HEK293 (cell line): ENCODE data around the gene MAP4K4.

Source experiments
- CTCF ChIA-PET: fragments of 350-600 bp; formaldehyde crosslinking; extraction: SDS; loops from one replicate; lab custom pipeline; 2021; ENCODE audit warnings: antibody characterized with exemption; lab: Yijun Ruan, JAX
- POLR2A ChIA-PET: fragments of 300-600 bp; formaldehyde crosslinking; extraction: SDS; loops from one replicate; lab custom pipeline; 2020; ENCODE audit warnings: antibody characterized with exemption, inconsistent platforms; lab: Yijun Ruan, JAX
- H3K27ac ChIP-seq: fragments of 200-500 bp; sonication (Bioruptor generic); 2 replicates; pipeline ENCODE4 v1.5.1; 2014; ENCODE audit warnings: low read depth, low read length, control low read depth, inconsistent platforms; ENCODE audit errors: extremely low read depth
- H3K36me3 ChIP-seq, 2 experiments: fragments of 200-500 bp in 1 of 2; sonication (Bioruptor generic) in 1 of 2; 1 replicate in 1 of 2; 2 replicates in 1 of 2; pipeline ENCODE4 v1.5.1; 2014 to 2017; ENCODE audit warnings: inconsistent platforms in 2 of 2, low read length in 2 of 2; ENCODE audit not compliant: control insufficient read depth in 2 of 2, insufficient read depth in 1 of 2
- H3K4me1 ChIP-seq: fragments of 200-500 bp; sonication (Bioruptor generic); 2 replicates; pipeline ENCODE4 v1.5.1; 2014; ENCODE audit warnings: mild to moderate bottlenecking, low read length, inconsistent platforms; ENCODE audit not compliant: control insufficient read depth, insufficient read depth
- H3K4me3 ChIP-seq: 2 replicates; pipeline ENCODE4 v1.5.1; 2011; ENCODE audit warnings: low read depth, mild to moderate bottlenecking, control low read depth, low read length, moderate library complexity
- H3K9me3 ChIP-seq: fragments of 200-500 bp; sonication (Bioruptor generic); 2 replicates; pipeline ENCODE4 v1.5.1; 2014; ENCODE audit warnings: low read depth, low read length, inconsistent platforms; ENCODE audit not compliant: control insufficient read depth, insufficient read depth
- GLIS2 ChIP-seq: fragments of 450-650 bp; formaldehyde crosslinking; IDR thresholded peaks from 2 replicates; pipeline ENCODE4 v1.5.1; 2016; ENCODE audit warnings: missing biosample characterization, missing genetic modification characterization
- KLF8 ChIP-seq: fragments of 450-650 bp; formaldehyde crosslinking; IDR thresholded peaks from 2 replicates; pipeline ENCODE4 v1.5.1; 2016; ENCODE audit warnings: missing biosample characterization, missing genetic modification characterization
- PRDM1 ChIP-seq: fragments of 450-650 bp; formaldehyde crosslinking; IDR thresholded peaks from 2 replicates; pipeline ENCODE4; 2016; ENCODE audit warnings: missing biosample characterization, missing genetic modification characterization
- ZBTB21 ChIP-seq: fragments of 450-650 bp; formaldehyde crosslinking; IDR thresholded peaks from 2 replicates; pipeline ENCODE4 v1.5.1; 2017; ENCODE audit warnings: missing biosample characterization, missing genetic modification characterization
- ZBTB8A ChIP-seq: fragments of 450-650 bp; formaldehyde crosslinking; IDR thresholded peaks from 2 replicates; pipeline ENCODE4 v1.5.1; 2016; ENCODE audit warnings: missing biosample characterization, missing genetic modification characterization
- ZFP3 ChIP-seq: fragments of 450-650 bp; formaldehyde crosslinking; IDR thresholded peaks from 2 replicates; pipeline ENCODE4 v1.5.1; 2016; ENCODE audit warnings: low read depth, missing biosample characterization, missing genetic modification characterization
- ZNF266 ChIP-seq: fragments of 450-650 bp; formaldehyde crosslinking; IDR thresholded peaks from 2 replicates; pipeline ENCODE4 v1.5.1; 2016; ENCODE audit warnings: missing biosample characterization, missing genetic modification characterization, low read depth
- ZNF341 ChIP-seq: fragments of 450-650 bp; formaldehyde crosslinking; IDR thresholded peaks from 2 replicates; pipeline ENCODE4; 2016; ENCODE audit warnings: low read depth, missing biosample characterization, missing genetic modification characterization
- ZNF37A ChIP-seq: fragments of 450-650 bp; IDR thresholded peaks from 2 replicates; pipeline ENCODE4 v1.5.1; 2018; ENCODE audit warnings: missing biosample characterization, missing genetic modification characterization
- ZNF404 ChIP-seq: fragments of 450-650 bp; formaldehyde crosslinking; IDR thresholded peaks from 2 replicates; pipeline ENCODE4 v1.5.1; 2017; ENCODE audit warnings: missing biosample characterization, missing genetic modification characterization
- ZNF48 ChIP-seq: fragments of 450-650 bp; formaldehyde crosslinking; IDR thresholded peaks from 2 replicates; pipeline ENCODE4 v1.5.1; 2016; ENCODE audit warnings: missing biosample characterization, missing genetic modification characterization
- ZNF558 ChIP-seq: fragments of 450-650 bp; formaldehyde crosslinking; IDR thresholded peaks from 2 replicates; pipeline ENCODE4 v1.5.1; 2016; ENCODE audit warnings: missing biosample characterization, missing genetic modification characterization
- ZNF658 ChIP-seq: fragments of 450-650 bp; formaldehyde crosslinking; IDR thresholded peaks from 2 replicates; pipeline ENCODE4; 2016; ENCODE audit warnings: missing biosample characterization, missing genetic modification characterization
- ZNF776 ChIP-seq: fragments of 450-650 bp; formaldehyde crosslinking; IDR thresholded peaks from 2 replicates; pipeline ENCODE4 v1.5.0; 2017; ENCODE audit warnings: missing biosample characterization, missing genetic modification characterization, borderline replicate concordance
- ZNF785 ChIP-seq: fragments of 450-650 bp; formaldehyde crosslinking; IDR thresholded peaks from 2 replicates; pipeline ENCODE4 v1.5.1; 2016; ENCODE audit warnings: missing biosample characterization, missing genetic modification characterization
- ZNF830 ChIP-seq: fragments of 450-650 bp; IDR thresholded peaks from 2 replicates; pipeline ENCODE4 v1.5.0; 2018; ENCODE audit warnings: missing biosample characterization, missing genetic modification characterization, low read depth, mild to moderate bottlenecking, moderate library complexity
- ZSCAN23 ChIP-seq: fragments of 450-650 bp; formaldehyde crosslinking; IDR thresholded peaks from 2 replicates; pipeline ENCODE4 v1.5.1; 2016; ENCODE audit warnings: missing biosample characterization, missing genetic modification characterization
- TF ChIP-seq, protein P1 (sequence below): fragments of 450-650 bp; formaldehyde crosslinking; IDR thresholded peaks from 2 replicates; pipeline ENCODE4 v1.5.1; 2016; ENCODE audit warnings: missing biosample characterization, missing genetic modification characterization
- TF ChIP-seq, protein P2 (sequence below): fragments of 450-650 bp; formaldehyde crosslinking; IDR thresholded peaks from 2 replicates; pipeline ENCODE4 v1.5.1; 2017; ENCODE audit warnings: missing biosample characterization, missing genetic modification characterization
- TF ChIP-seq, protein P3 (sequence below): fragments of 450-650 bp; formaldehyde crosslinking; conservative IDR thresholded peaks from 2 replicates; pipeline ENCODE4 v1.5.1; 2016; ENCODE audit warnings: low read depth, missing biosample characterization, missing genetic modification characterization
- TF ChIP-seq, protein P4 (sequence below): fragments of 450-650 bp; formaldehyde crosslinking; optimal IDR thresholded peaks from 2 replicates; pipeline ENCODE3; 2016; ENCODE audit warnings: missing biosample characterization, mild to moderate bottlenecking, missing genetic modification characterization
- TF ChIP-seq, protein P5 (sequence below): fragments of 450-650 bp; formaldehyde crosslinking; IDR thresholded peaks from 2 replicates; pipeline ENCODE4 v1.5.1; 2016; ENCODE audit warnings: missing biosample characterization, missing genetic modification characterization
- TF ChIP-seq, protein P6 (sequence below): fragments of 450-650 bp; formaldehyde crosslinking; IDR thresholded peaks from 2 replicates; pipeline ENCODE4 v1.5.1; 2017; ENCODE audit warnings: missing biosample characterization, missing genetic modification characterization

The MAP4K4 gene

DNA sequence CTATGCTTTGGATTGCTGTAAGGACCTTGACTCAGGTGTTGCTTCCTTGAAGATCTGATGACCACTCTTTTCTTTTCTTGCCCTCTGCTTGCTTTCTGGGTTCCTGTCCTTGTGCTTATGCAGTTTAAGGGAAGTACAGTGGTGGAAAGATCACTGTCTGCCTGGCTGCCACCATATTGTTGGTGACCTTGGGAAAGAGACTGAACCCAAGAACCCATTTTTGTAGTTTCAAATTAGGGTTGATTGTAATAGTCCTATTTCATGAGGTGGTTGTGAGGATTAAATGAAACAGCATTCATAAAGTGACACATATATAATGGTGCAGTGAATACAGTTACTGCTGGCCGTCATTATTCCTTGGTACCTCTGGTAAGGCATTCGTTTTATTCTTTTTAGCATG lies 41.1 kb downstream of the MAP4K4 start:
- peaks cover 9% of the 10 kb centered on the region; the same call in 1 of the 2 replicates for H3K4me1 ChIP-seq
- H3K27ac ChIP-seq: no peak overlapping the region
- TF ChIP-seq, protein P1, sequence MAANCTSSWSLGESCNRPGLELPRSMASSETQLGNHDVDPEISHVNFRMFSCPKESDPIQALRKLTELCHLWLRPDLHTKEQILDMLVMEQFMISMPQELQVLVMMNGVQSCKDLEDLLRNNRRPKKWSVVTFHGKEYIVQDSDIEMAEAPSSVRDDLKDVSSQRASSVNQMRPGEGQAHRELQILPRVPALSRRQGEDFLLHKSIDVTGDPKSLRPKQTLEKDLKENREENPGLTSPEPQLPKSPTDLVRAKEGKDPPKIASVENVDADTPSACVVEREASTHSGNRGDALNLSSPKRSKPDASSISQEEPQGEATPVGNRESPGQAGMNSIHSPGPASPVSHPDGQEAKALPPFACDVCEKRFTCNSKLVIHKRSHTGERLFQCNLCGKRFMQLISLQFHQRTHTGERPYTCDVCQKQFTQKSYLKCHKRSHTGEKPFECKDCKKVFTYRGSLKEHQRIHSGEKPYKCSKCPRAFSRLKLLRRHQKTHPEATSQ (tag by site-specific recombination): no peak
- no peak for TF ChIP-seq ZNF558
- TF ChIP-seq, protein P2, sequence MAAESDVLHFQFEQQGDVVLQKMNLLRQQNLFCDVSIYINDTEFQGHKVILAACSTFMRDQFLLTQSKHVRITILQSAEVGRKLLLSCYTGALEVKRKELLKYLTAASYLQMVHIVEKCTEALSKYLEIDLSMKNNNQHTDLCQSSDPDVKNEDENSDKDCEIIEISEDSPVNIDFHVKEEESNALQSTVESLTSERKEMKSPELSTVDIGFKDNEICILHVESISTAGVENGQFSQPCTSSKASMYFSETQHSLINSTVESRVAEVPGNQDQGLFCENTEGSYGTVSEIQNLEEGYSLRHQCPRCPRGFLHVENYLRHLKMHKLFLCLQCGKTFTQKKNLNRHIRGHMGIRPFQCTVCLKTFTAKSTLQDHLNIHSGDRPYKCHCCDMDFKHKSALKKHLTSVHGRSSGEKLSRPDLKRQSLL (tag by site-specific recombination): no peak
- TF ChIP-seq ZSCAN23 (tag by site-specific recombination): no peak
- TF ChIP-seq, protein P3, sequence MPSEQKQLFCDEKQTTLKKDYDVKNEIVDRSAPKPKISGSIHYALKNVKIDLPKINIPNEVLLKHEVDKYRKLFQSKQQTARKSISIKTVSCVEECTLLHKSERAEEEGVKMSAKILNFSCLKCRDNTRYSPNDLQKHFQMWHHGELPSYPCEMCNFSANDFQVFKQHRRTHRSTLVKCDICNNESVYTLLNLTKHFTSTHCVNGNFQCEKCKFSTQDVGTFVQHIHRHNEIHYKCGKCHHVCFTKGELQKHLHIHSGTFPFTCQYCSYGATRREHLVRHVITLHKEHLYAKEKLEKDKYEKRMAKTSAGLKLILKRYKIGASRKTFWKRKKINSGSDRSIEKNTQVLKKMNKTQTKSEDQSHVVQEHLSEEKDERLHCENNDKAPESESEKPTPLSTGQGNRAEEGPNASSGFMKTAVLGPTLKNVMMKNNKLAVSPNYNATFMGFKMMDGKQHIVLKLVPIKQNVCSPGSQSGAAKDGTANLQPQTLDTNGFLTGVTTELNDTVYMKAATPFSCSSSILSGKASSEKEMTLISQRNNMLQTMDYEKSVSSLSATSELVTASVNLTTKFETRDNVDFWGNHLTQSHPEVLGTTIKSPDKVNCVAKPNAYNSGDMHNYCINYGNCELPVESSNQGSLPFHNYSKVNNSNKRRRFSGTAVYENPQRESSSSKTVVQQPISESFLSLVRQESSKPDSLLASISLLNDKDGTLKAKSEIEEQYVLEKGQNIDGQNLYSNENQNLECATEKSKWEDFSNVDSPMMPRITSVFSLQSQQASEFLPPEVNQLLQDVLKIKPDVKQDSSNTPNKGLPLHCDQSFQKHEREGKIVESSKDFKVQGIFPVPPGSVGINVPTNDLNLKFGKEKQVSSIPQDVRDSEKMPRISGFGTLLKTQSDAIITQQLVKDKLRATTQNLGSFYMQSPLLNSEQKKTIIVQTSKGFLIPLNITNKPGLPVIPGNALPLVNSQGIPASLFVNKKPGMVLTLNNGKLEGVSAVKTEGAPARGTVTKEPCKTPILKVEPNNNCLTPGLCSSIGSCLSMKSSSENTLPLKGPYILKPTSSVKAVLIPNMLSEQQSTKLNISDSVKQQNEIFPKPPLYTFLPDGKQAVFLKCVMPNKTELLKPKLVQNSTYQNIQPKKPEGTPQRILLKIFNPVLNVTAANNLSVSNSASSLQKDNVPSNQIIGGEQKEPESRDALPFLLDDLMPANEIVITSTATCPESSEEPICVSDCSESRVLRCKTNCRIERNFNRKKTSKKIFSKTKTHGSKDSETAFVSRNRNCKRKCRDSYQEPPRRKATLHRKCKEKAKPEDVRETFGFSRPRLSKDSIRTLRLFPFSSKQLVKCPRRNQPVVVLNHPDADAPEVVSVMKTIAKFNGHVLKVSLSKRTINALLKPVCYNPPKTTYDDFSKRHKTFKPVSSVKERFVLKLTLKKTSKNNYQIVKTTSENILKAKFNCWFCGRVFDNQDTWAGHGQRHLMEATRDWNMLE (tag by site-specific recombination): no peak
- no peak for TF ChIP-seq KLF8
- no peak for TF ChIP-seq ZNF785 (tag by site-specific recombination)
- TF ChIP-seq PRDM1 (tag by site-specific recombination): no peak
- TF ChIP-seq ZBTB21: no peak
- no peak for TF ChIP-seq ZNF341 (tag by site-specific recombination)
- TF ChIP-seq ZNF658: no peak
- no peak for TF ChIP-seq ZNF776 (tag by site-specific recombination)
- TF ChIP-seq, protein P4, sequence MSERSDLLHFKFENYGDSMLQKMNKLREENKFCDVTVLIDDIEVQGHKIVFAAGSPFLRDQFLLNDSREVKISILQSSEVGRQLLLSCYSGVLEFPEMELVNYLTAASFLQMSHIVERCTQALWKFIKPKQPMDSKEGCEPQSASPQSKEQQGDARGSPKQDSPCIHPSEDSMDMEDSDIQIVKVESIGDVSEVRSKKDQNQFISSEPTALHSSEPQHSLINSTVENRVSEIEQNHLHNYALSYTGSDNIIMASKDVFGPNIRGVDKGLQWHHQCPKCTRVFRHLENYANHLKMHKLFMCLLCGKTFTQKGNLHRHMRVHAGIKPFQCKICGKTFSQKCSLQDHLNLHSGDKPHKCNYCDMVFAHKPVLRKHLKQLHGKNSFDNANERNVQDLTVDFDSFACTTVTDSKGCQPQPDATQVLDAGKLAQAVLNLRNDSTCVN: no peak
- no peak for TF ChIP-seq ZFP3 (tag by site-specific recombination)
- no peak for TF ChIP-seq ZBTB8A (tag by site-specific recombination)
- H3K4me3 ChIP-seq: no peak overlapping the region
- CTCF ChIA-PET: no interaction called here
- H3K36me3 ChIP-seq: no peaks in the 10 kb centered on the region
- no peaks in the 10 kb centered on the region for H3K9me3 ChIP-seq
- POLR2A ChIA-PET: no interaction called here

DNA sequence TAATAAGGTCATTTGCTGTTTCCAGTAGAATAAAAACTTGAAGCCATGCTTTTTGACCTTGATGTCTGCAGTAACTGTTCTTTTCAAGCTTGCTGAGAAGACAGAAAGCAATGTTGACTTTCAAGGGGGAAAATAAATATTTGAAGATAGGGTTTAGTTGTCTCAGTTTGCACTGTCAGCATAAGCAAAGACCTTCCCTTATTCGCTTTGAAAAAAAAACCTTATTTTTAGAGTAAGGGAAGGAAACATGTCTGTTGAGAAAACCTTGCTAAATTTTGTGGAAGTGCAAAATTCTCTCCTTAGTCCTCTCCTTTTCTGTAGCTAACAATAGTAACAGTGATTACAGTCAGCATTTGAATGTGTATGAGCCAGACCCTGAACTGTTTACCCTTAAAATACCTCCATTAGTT lies 43.1 kb downstream of the MAP4K4 start:
- POLR2A ChIA-PET: no interaction called here
- CTCF ChIA-PET: no interaction called here
- H3K36me3 ChIP-seq: no peaks in the 10 kb centered on the region
- no peak overlapping the region for H3K4me3 ChIP-seq
- peaks cover 9% of the 10 kb centered on the region; the same call in 1 of the 2 replicates for H3K4me1 ChIP-seq
- no peak overlapping the region for H3K27ac ChIP-seq
- no peaks in the 10 kb centered on the region for H3K9me3 ChIP-seq
- TF ChIP-seq, protein P5, sequence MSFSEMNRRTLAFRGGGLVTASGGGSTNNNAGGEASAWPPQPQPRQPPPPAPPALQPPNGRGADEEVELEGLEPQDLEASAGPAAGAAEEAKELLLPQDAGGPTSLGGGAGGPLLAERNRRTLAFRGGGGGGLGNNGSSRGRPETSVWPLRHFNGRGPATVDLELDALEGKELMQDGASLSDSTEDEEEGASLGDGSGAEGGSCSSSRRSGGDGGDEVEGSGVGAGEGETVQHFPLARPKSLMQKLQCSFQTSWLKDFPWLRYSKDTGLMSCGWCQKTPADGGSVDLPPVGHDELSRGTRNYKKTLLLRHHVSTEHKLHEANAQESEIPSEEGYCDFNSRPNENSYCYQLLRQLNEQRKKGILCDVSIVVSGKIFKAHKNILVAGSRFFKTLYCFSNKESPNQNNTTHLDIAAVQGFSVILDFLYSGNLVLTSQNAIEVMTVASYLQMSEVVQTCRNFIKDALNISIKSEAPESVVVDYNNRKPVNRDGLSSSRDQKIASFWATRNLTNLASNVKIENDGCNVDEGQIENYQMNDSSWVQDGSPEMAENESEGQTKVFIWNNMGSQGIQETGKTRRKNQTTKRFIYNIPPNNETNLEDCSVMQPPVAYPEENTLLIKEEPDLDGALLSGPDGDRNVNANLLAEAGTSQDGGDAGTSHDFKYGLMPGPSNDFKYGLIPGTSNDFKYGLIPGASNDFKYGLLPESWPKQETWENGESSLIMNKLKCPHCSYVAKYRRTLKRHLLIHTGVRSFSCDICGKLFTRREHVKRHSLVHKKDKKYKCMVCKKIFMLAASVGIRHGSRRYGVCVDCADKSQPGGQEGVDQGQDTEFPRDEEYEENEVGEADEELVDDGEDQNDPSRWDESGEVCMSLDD (tag by site-specific recombination): no peak
- TF ChIP-seq GLIS2 (tag by site-specific recombination) (no peak), ZNF830 (tag by site-specific recombination) (no peak), ZNF266 (tag by site-specific recombination) (no peak), ZNF37A (tag by site-specific recombination) (no peak), ZNF404 (no peak), ZNF48 (tag by site-specific recombination) (no peak)
- TF ChIP-seq, protein P6, sequence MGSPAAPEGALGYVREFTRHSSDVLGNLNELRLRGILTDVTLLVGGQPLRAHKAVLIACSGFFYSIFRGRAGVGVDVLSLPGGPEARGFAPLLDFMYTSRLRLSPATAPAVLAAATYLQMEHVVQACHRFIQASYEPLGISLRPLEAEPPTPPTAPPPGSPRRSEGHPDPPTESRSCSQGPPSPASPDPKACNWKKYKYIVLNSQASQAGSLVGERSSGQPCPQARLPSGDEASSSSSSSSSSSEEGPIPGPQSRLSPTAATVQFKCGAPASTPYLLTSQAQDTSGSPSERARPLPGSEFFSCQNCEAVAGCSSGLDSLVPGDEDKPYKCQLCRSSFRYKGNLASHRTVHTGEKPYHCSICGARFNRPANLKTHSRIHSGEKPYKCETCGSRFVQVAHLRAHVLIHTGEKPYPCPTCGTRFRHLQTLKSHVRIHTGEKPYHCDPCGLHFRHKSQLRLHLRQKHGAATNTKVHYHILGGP (tag by site-specific recombination): no peak
